ENCODE results near the gene RAB20. TPM values are rescaled to one million over a fixed set of nuclear protein-coding genes. Genes with fewer than 3 reads are reported as not detected.

Gene RAB20
- total and polyA plus RNA-seq, 2 donors (not counting 1 experiment from before 2014, with no cell fraction given) = 2.4 to 4.6 TPM

DNA sequence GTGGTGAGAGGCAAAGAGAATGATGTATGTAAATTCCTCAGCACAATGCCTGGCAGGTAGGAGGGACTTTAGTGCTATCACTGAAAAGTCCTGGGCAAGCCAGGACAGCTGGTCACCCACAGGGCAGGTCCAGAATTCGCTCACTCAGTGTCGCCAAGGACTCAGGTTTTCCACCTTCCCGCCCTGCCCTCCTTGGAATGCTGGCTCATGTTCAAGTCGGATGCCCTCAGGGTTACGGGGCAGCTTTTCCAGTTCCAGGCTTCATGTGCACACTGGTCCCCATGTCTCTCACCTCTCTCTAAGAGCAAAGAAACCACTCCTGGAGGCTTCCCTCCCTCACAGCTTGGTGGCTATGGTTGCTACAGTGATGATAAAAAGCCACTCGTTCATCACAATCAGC is 29.1 kb upstream of the RAB20 start:
- Mint-ChIP-seq H3K27ac (no peak overlapping the region), H3K27me3 (no peaks in the 10 kb centered on the region), H3K9me3 (ENCODE audit: insufficient read depth) (no peaks in the 10 kb centered on the region), H3K4me1 (peaks cover 4% of the 10 kb centered on the region), H3K4me3 (no peak overlapping the region)
- no peak overlapping the region for H3K9ac ChIP-seq (ENCODE audit: low read length)
- no peak for ATAC-seq (ENCODE audit: low read depth)
- no peaks in the 10 kb centered on the region for H3K27me3 ChIP-seq (replicated peaks in 1 of 4; ENCODE audit: control extremely low read depth in 1 of 4, control insufficient read depth in 3 of 4, insufficient read depth in 4 of 4, low read length in 3 of 4)
- no peak overlapping the region for H3K27ac ChIP-seq (ENCODE audit: low read length in 2 of 2)
- no peaks in the 10 kb centered on the region for H4K20me1 ChIP-seq (ENCODE audit: control insufficient read depth, insufficient read depth, low read length, poor library complexity, severe bottlenecking)
- TF ChIP-seq, protein P1, sequence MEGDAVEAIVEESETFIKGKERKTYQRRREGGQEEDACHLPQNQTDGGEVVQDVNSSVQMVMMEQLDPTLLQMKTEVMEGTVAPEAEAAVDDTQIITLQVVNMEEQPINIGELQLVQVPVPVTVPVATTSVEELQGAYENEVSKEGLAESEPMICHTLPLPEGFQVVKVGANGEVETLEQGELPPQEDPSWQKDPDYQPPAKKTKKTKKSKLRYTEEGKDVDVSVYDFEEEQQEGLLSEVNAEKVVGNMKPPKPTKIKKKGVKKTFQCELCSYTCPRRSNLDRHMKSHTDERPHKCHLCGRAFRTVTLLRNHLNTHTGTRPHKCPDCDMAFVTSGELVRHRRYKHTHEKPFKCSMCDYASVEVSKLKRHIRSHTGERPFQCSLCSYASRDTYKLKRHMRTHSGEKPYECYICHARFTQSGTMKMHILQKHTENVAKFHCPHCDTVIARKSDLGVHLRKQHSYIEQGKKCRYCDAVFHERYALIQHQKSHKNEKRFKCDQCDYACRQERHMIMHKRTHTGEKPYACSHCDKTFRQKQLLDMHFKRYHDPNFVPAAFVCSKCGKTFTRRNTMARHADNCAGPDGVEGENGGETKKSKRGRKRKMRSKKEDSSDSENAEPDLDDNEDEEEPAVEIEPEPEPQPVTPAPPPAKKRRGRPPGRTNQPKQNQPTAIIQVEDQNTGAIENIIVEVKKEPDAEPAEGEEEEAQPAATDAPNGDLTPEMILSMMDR (IDR thresholded peaks at IDR 0.05) = no peak
- no peak for TF ChIP-seq EZH2 (IDR thresholded peaks at IDR 0.05; ENCODE audit: borderline replicate concordance, insufficient read depth, low read depth, low read length, poor library complexity, severe bottlenecking)
- intact Hi-C loops (cut with micrococcal nuclease) = loop anchor here (10.0 kb wide), 1 partner anchor 474 kb away; no protein-coding TSS in a partner anchor
- CTCF ChIA-PET = interaction anchor here (1.5 kb wide), 1 partner anchor 42 kb away, joined by 3 read pairs; no protein-coding TSS in a partner anchor
- POLR2A ChIA-PET = no interaction called here
- H3K36me3 ChIP-seq (replicated peaks in 1 of 2; ENCODE audit: control extremely low read depth in 1 of 2, control insufficient read depth in 1 of 2, extremely low read depth in 1 of 2, insufficient read depth in 2 of 2, low read length in 1 of 2) = no peaks in the 10 kb centered on the region
- WGBS (ENCODE audit: insufficient coverage) = 98% methylated on average over 6 of the region's 6 CpGs
- no peak overlapping the region for H3K4me2 ChIP-seq (replicated peaks; ENCODE audit: low read depth, low read length, poor library complexity, severe bottlenecking)
- no peak for DNase-seq
- no peak overlapping the region for H2AFZ ChIP-seq (ENCODE audit: insufficient read depth, low read depth, low read length, poor library complexity, severe bottlenecking)
- H3K4me3 ChIP-seq (ENCODE audit: control extremely low read depth in 1 of 5, extremely low read depth in 1 of 5, insufficient read depth in 1 of 5, low read depth in 2 of 5, low read length in 4 of 5) = no peak overlapping the region
- H3K9me3 ChIP-seq (ENCODE audit: control extremely low read depth in 1 of 3, control insufficient read depth in 2 of 3, insufficient read depth in 1 of 3, low read length in 2 of 3) = no peaks in the 10 kb centered on the region
- no peaks in the 10 kb centered on the region for H3K4me1 ChIP-seq (ENCODE audit: control insufficient read depth in 2 of 2, insufficient read depth in 2 of 2, low read length in 2 of 2)
- no peaks in the 10 kb centered on the region for H3K79me2 ChIP-seq (ENCODE audit: control insufficient read depth, insufficient read depth, low read length)

DNA sequence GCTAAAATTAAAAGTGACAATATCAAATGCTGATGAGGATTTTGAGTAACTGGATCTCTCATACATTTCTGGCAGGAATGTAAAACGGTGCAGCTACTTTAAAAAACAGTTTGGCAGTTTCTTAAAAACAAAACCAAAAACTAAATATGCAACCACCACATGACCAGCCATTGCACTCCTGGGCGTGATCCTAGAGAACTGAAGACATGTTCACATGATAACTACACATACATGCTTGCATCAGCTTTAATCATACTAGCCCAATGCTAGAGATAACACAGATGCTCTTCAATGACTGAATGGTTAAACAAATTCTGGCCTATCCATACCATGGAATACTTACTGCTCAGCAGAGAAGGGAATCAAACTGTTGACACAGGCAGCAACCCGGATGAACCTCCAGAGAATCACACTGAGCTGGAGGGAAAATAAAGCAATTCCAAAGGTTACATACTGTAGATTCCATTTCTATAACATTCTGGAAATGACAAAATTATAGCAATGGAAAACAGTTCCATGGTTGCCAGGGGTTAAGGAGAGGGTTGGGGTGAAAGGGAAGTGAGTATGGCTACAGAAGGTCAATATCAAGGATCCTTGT is 28.4 kb upstream of the RAB20 start:
- ChIA-PET CTCF (interaction anchor here (1.5 to 2.1 kb wide), 2 partner anchors 134 to 228 kb away, joined by 3 to 6 read pairs; no protein-coding TSS in a partner anchor), POLR2A (no interaction called here)
- 65% methylated on average over 2 of the region's 3 CpGs for WGBS (ENCODE audit: insufficient coverage)
- no peak overlapping the region for H2AFZ ChIP-seq (ENCODE audit: insufficient read depth, low read depth, low read length, poor library complexity, severe bottlenecking)
- no peak overlapping the region for H3K4me3 ChIP-seq (ENCODE audit: control extremely low read depth in 1 of 5, extremely low read depth in 1 of 5, insufficient read depth in 1 of 5, low read depth in 2 of 5, low read length in 4 of 5)
- no peaks in the 10 kb centered on the region for H3K9me3 Mint-ChIP-seq (ENCODE audit: insufficient read depth)
- DNase-seq = no peak
- no peak for ATAC-seq (ENCODE audit: low read depth)
- H3K4me1 Mint-ChIP-seq = peaks cover 4% of the 10 kb centered on the region
- TF ChIP-seq EZH2 (IDR thresholded peaks at IDR 0.05; ENCODE audit: borderline replicate concordance, insufficient read depth, low read depth, low read length, poor library complexity, severe bottlenecking) = no peak
- TF ChIP-seq, protein P1 (IDR thresholded peaks at IDR 0.05) = no peak
- H3K4me3 Mint-ChIP-seq = no peak overlapping the region
- H3K27ac ChIP-seq (ENCODE audit: low read length in 2 of 2) = no peak overlapping the region
- no peak overlapping the region for H3K4me2 ChIP-seq (replicated peaks; ENCODE audit: low read depth, low read length, poor library complexity, severe bottlenecking)
- H3K9ac ChIP-seq (ENCODE audit: low read length) = no peak overlapping the region
- no peaks in the 10 kb centered on the region for H3K27me3 Mint-ChIP-seq
- no peaks in the 10 kb centered on the region for H3K4me1 ChIP-seq (ENCODE audit: control insufficient read depth in 2 of 2, insufficient read depth in 2 of 2, low read length in 2 of 2)
- no peaks in the 10 kb centered on the region for H3K9me3 ChIP-seq (ENCODE audit: control extremely low read depth in 1 of 3, control insufficient read depth in 2 of 3, insufficient read depth in 1 of 3, low read length in 2 of 3)
- H4K20me1 ChIP-seq (ENCODE audit: control insufficient read depth, insufficient read depth, low read length, poor library complexity, severe bottlenecking) = no peaks in the 10 kb centered on the region
- H3K27ac Mint-ChIP-seq = no peak overlapping the region
- no peaks in the 10 kb centered on the region for H3K36me3 ChIP-seq (replicated peaks in 1 of 2; ENCODE audit: control extremely low read depth in 1 of 2, control insufficient read depth in 1 of 2, extremely low read depth in 1 of 2, insufficient read depth in 2 of 2, low read length in 1 of 2)
- intact Hi-C loops (cut with micrococcal nuclease) = loop anchor here (10.0 kb wide), 1 partner anchor 475 kb away; no protein-coding TSS in a partner anchor
- H3K79me2 ChIP-seq (ENCODE audit: control insufficient read depth, insufficient read depth, low read length) = no peaks in the 10 kb centered on the region
- no peaks in the 10 kb centered on the region for H3K27me3 ChIP-seq (replicated peaks in 1 of 4; ENCODE audit: control extremely low read depth in 1 of 4, control insufficient read depth in 3 of 4, insufficient read depth in 4 of 4, low read length in 3 of 4)
